HFF-Myc (cell line): Measurements from ENCODE around the gene RIC8A.

Experiments used
- DNase-seq: peaks from one replicate; pipeline ENCODE4 v3.0.0-alpha.2; 2011; ENCODE audit warnings: low read depth; ENCODE audit errors: extremely low read depth
- H3K4me3 ChIP-seq: replicated peaks from 2 replicates; pipeline ENCODE4 v1.5.1; 2011; ENCODE audit warnings: low read depth, mild to moderate bottlenecking, control low read depth, low read length
- CTCF ChIP-seq: IDR thresholded peaks from 2 replicates; pipeline ENCODE4 v1.5.1; 2012; ENCODE audit warnings: mild to moderate bottlenecking, low read depth, low read length, control low read depth; ENCODE audit errors: missing control alignments

RIC8A gene

GRCh38 chr11:251550-251949, 44.0 kb downstream of the RIC8A start:
- H3K4me3 ChIP-seq: no peak overlapping the region
- no peak for DNase-seq
- no peak for TF ChIP-seq CTCF

GRCh38 chr11:252666-253065, 45.2 kb downstream of the RIC8A start:
- no peak for DNase-seq
- no peak overlapping the region for H3K4me3 ChIP-seq
- TF ChIP-seq CTCF: no peak

GRCh38 chr11:253160-253885, 45.8 kb downstream of the RIC8A start:
- H3K4me3 ChIP-seq: no peak overlapping the region
- DNase-seq: no peak
- no peak for TF ChIP-seq CTCF

- H3K4me3 ChIP-seq: no peak overlapping the region
- no peak for DNase-seq
- no peak for TF ChIP-seq CTCF
Observed at GRCh38 chr11:253886-254270, 46.4 kb downstream of the RIC8A start.

GRCh38 chr11:255176-255575, 47.7 kb downstream of the RIC8A start:
- no peak overlapping the region for H3K4me3 ChIP-seq
- no peak for TF ChIP-seq CTCF
- no peak for DNase-seq

GRCh38 chr11:255816-256215, 48.3 kb downstream of the RIC8A start:
- no peak for DNase-seq
- no peak overlapping the region for H3K4me3 ChIP-seq
- no peak for TF ChIP-seq CTCF
